Calu3 (cell line): ENCODE data around the gene MAPK1. TPM values are rescaled to one million over a fixed set of nuclear protein-coding genes. Genes with fewer than 3 reads are reported as not detected.
"Not testable (repeated sequence)": the region's sequence is repeated elsewhere in the genome, so short reads cannot be mapped to it uniquely, and the experiment has no call there.

ENCODE experiments used
- Bru-seq: library from RNA; stranded (reverse); fragments of 400-500 nt; gene quantifications from one replicate; lab custom pipeline; 2021; lab: Mats Ljungman, UMichigan
- BruChase-seq, 2 experiments: library from RNA; stranded (reverse); fragments of 400-500 nt; gene quantifications; one replicate each; lab custom pipeline; 2021; lab: Mats Ljungman, UMichigan
- BruUV-seq: library from RNA; stranded (reverse); fragments of 400-500 nt; replicated peaks from 2 replicates; lab custom pipeline; 2021; lab: Mats Ljungman, UMichigan
- CTCF ChIA-PET: fragments of 300-600 bp; sonication (Branson Sonifier 250); formaldehyde crosslinking; loops from one replicate; lab custom pipeline; 2022; ENCODE audit warnings: antibody characterized with exemption; lab: Charles Lee
- DNase-seq: peaks from one replicate; pipeline ENCODE4 v3.0.0; 2022
- H3K27ac Mint-ChIP-seq: one replicate; pipeline ENCODE4 v1.8.0; 2022; ENCODE audit warnings: mixed read lengths; ENCODE audit not compliant: unreplicated experiment
- H3K27me3 Mint-ChIP-seq: one replicate; pipeline ENCODE4 v1.8.0; 2022; ENCODE audit warnings: mixed read lengths; ENCODE audit not compliant: unreplicated experiment
- H3K36me3 Mint-ChIP-seq: one replicate; pipeline ENCODE4 v1.8.0; 2022; ENCODE audit warnings: mild to moderate bottlenecking, moderate library complexity, mixed read lengths; ENCODE audit not compliant: insufficient read depth, unreplicated experiment
- H3K4me1 Mint-ChIP-seq: one replicate; pipeline ENCODE4 v1.8.0; 2022; ENCODE audit warnings: mild to moderate bottlenecking, low read depth, mixed read lengths; ENCODE audit not compliant: unreplicated experiment
- H3K4me3 Mint-ChIP-seq: one replicate; pipeline ENCODE4 v1.8.0; 2022; ENCODE audit warnings: mild to moderate bottlenecking, low read depth, moderate library complexity, mixed read lengths; ENCODE audit not compliant: unreplicated experiment
- H3K9me3 Mint-ChIP-seq: one replicate; pipeline ENCODE4 v1.8.0; 2022; ENCODE audit warnings: low read depth, mixed read lengths; ENCODE audit not compliant: unreplicated experiment
- intact Hi-C: fragments of 100-400 bp; cut with micrococcal nuclease; formaldehyde crosslinking; loops from one replicate; pipeline ENCODE4 v1.10.0; 2022; ENCODE audit not compliant: unreplicated experiment
- long read RNA-seq: library from polyadenylated mRNA; stranded (forward); transcript quantifications from one replicate; pipeline ENCODE4 v2.0.0, GENCODE V29; 2022
- total RNA-seq: library from RNA; stranded (reverse); gene quantifications from 2 replicates; pipeline ENCODE4 v1.2.3, GENCODE V29; 2022
- TF ChIP-seq, protein P1 (sequence below): fragments of 200-600 bp; IDR thresholded peaks from one replicate; pipeline ENCODE4 v1.8.0; 2022; ENCODE audit warnings: antibody characterized with exemption; ENCODE audit not compliant: unreplicated experiment

Gene MAPK1
- 144 and 157 TPM in 2 replicates for total RNA-seq
- percentile 85 among the genes with signal in this experiment for Bru-seq, nascent RNA
- BruChase-seq, experiment 1, labeled RNA remaining after a 6-hour chase: percentile 90 among the genes with signal in this experiment
- BruChase-seq, experiment 2, labeled RNA remaining after a 2-hour chase: percentile 83 among the genes with signal in this experiment
- long read RNA-seq, full-length matches to known transcripts: 85 of 97 reads
- long read RNA-seq, partial matches to known transcripts: 4 of 97 reads
- long read RNA-seq, other reads (novel, unspliced or antisense): 8 of 97 reads

DNA sequence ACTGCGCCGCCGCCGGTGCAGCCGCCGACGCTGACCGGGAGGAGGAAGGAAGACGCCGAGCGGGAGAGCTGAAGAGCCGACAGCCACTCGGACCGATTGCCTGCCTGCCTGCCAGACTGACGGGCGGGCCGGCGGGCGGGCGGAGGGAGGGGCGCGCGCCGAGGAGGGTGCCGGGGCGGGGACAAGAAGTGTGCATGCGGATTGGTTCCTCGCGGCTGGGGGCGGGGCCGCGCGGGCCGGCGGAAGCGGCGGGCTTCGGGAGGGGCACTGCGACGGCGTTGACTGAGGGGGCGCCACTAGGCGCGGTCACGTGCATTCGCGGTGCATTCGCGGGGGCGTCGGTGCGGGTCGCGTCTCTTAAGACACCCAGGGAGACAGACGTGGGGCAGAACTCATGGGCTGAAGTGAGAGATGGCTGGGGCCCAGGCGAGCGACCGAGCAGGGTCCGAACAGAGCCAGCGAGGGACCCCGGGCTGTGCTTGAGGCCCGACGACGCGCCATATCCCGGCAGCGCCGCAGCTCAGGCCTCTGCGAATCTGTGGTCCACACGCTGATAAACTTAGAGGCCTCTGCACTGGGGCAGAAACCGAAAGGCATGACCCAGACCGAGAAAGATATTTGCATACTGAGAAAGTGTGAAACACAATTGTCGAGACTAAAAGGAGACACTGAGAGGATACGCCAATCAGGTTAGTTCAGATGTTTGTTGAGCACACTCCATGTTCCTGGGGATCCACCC lies at the start of gene MAPK1:
TSS of gene MAPK1 (minus strand) at position 118 of the 739 bp plus-strand sequence. CDS start 205 bp downstream, outside the sequence.
- CTCF ChIA-PET: interaction anchor here (0.5 to 1.4 kb wide), 4 partner anchors 41 to 1311 kb away, joined by 4 to 5 read pairs (median 4); no protein-coding TSS in a partner anchor
- Mint-ChIP-seq H3K4me1 (peaks cover 36% of the 10 kb centered on the region), H3K27me3 (no peaks in the 10 kb centered on the region), H3K4me3 (peak within 1 kb of the TSS; percentile 91), H3K27ac (peak within 1 kb of the TSS; percentile 93), H3K36me3 (peaks cover 32% of the 10 kb centered on the region), H3K9me3 (peaks cover 3% of the 10 kb centered on the region)
- intact Hi-C loops: loop anchor here (10.0 kb wide), 1 partner anchor 53 kb away; no protein-coding TSS in a partner anchor
- TF ChIP-seq, protein P1, sequence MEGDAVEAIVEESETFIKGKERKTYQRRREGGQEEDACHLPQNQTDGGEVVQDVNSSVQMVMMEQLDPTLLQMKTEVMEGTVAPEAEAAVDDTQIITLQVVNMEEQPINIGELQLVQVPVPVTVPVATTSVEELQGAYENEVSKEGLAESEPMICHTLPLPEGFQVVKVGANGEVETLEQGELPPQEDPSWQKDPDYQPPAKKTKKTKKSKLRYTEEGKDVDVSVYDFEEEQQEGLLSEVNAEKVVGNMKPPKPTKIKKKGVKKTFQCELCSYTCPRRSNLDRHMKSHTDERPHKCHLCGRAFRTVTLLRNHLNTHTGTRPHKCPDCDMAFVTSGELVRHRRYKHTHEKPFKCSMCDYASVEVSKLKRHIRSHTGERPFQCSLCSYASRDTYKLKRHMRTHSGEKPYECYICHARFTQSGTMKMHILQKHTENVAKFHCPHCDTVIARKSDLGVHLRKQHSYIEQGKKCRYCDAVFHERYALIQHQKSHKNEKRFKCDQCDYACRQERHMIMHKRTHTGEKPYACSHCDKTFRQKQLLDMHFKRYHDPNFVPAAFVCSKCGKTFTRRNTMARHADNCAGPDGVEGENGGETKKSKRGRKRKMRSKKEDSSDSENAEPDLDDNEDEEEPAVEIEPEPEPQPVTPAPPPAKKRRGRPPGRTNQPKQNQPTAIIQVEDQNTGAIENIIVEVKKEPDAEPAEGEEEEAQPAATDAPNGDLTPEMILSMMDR: peak; percentile 57
- DNase-seq: peak; percentile 94
- BruUV-seq: TSS peak; percentile 85

DNA sequence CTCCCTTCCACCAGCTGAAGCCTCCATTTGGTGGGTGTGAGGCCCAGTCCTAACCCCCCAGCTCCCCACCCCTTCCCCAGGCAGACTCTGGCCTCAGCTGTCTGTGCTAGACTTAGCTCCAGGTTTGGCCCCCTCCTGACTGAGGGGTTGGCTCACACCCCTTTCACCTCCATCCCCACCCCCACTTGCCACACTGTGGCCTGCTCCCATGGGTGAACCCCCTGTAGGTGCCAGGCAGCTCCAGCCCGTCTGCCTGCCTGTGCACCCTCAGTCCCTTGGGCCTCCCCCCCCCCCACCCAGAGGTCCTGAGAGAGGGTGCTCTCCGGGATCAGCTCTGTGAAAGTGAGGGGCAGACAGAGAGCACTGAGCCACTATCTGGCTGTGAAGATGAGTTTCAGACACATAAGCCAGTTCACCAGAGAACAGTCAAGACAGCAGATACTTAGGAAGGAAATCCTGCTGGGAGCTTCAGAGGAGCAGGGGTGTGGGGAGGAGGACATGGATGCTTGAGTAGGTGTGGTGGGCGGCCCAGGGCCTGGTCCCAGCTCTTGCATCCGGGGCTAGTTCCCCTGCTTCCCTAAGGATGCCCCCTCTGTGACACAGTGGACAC lies 49.0 kb upstream of the MAPK1 start:
- Mint-ChIP-seq H3K27ac (no peak overlapping the region), H3K4me3 (no peak overlapping the region), H3K36me3 (peaks cover 5% of the 10 kb centered on the region), H3K27me3 (no peaks in the 10 kb centered on the region), H3K4me1 (no peaks in the 10 kb centered on the region), H3K9me3 (no peaks in the 10 kb centered on the region)
- CTCF ChIA-PET: interaction anchor here (0.6 to 0.7 kb wide), 2 partner anchors 17 to 934 kb away, joined by 3 read pairs; partner anchors contain the start of gene LZTR1
- BruUV-seq: no TSS peak
- no peak for DNase-seq
- TF ChIP-seq, protein P1: no peak
- intact Hi-C loops: no loop called here

DNA sequence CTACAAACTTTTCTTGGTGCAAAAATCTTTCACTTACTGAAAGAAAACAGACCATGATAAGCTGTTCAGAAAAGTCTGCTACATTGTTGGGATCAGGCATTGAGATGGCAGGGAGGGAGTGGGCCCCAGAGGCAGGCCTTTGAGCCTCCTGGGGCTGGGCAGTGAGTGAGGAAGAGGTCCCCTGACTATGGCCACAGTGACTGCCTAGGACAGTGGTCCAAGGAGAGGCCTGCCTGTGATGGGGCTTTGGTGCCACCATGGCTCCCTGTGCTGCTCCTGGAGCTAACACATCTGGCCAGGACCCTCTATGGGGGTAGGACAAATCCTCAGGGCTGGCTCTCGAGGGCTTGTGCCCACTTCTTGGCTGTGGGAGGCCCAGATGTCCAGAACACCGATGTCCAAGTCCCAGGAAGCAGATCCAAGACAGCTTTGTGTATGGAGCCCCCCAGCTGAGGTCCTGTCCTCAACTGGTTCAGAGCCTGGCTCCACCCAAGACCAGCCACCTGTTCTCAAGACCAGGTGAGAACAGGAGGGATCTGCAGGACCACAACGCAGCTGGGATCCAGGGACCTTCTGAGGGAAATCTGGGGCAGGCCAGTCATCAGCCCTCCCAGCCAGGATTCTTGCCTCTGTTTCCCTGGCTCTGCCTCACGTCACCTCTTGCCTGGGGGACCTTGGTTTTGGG lies 48.3 kb upstream of the MAPK1 start:
- TF ChIP-seq, protein P1: no peak
- H3K27ac Mint-ChIP-seq: no peak overlapping the region
- peaks cover 9% of the 10 kb centered on the region for H3K36me3 Mint-ChIP-seq
- BruUV-seq: no TSS peak
- H3K27me3 Mint-ChIP-seq: no peaks in the 10 kb centered on the region
- no peaks in the 10 kb centered on the region for H3K4me1 Mint-ChIP-seq
- no peaks in the 10 kb centered on the region for H3K9me3 Mint-ChIP-seq
- DNase-seq: no peak
- H3K4me3 Mint-ChIP-seq: no peak overlapping the region
- CTCF ChIA-PET: interaction anchor here (0.7 kb wide), 1 partner anchor 934 kb away, joined by 3 read pairs; the partner anchor contains the start of gene LZTR1
- intact Hi-C loops: no loop called here

DNA sequence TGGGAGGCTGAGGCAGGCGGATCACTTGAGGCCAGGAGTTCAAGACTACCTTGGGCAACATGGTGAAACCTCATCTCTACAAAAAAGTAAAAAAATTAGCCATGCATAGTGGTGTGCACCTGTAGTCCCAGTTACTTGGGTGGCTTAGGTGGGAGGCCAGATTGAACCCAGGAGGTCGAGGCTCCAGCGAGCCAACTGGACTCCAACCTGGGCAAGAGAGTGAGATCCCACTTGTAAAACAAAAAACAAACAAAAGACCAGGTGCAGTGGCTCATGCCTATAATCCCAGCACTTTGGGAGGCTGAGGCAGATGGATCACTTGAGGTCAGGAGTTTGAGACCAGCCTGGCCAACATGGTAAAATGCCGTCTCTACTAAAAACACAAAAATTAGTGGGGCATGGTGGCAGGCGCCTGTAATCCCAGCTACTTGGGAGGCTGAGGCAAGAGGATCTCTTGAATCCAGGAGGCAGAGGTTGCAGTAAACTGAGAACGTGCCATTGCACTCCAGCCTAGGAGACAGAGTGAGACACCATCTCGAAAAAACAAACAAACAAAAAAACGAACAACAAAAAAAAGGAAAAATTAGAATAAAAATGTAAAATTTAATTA lies 46.7 kb upstream of the MAPK1 start:
- intact Hi-C loops, H3K27ac Mint-ChIP-seq, H3K4me3 Mint-ChIP-seq, BruUV-seq, DNase-seq, CTCF ChIA-PET, H3K27me3 Mint-ChIP-seq, H3K36me3 Mint-ChIP-seq, H3K4me1 Mint-ChIP-seq, H3K9me3 Mint-ChIP-seq: not testable (repeated sequence)

GRCh38 chr22:21910367-21910766 lies 42.9 kb upstream of the MAPK1 start:
- H3K9me3 Mint-ChIP-seq, DNase-seq, H3K4me1 Mint-ChIP-seq, H3K4me3 Mint-ChIP-seq, H3K27me3 Mint-ChIP-seq, intact Hi-C loops, H3K27ac Mint-ChIP-seq, BruUV-seq, H3K36me3 Mint-ChIP-seq, CTCF ChIA-PET: not testable (repeated sequence)
